SK-N-MC (cell line): ENCODE measurements around the gene ST6GAL1.

ENCODE experiments used
- EZH2 ChIP-seq: fragments of 200-600 bp; sonication (generic); IDR thresholded peaks from one replicate; pipeline ENCODE4 v1.6.1; 2017; ENCODE audit warnings: antibody characterized with exemption
- POLR2AphosphoS5 ChIP-seq: IDR thresholded peaks from 2 replicates; pipeline ENCODE4 v1.6.1; 2012; ENCODE audit warnings: mild to moderate bottlenecking, low read depth, low read length, borderline replicate concordance

GRCh38 chr3:187019542-187020072 is 89.3 kb downstream of the ST6GAL1 start:
- no peak for TF ChIP-seq EZH2
- no peak for TF ChIP-seq POLR2AphosphoS5
